GM12892 (cell line): ENCODE results near the gene UST.

Experiments
- POLR2A ChIP-seq: IDR thresholded peaks from 2 replicates; pipeline ENCODE4 v1.6.1; 2011; ENCODE audit warnings: low read depth, low read length, control low read depth
- TAF1 ChIP-seq: IDR thresholded peaks from 2 replicates; pipeline ENCODE4 v1.6.1; 2011; ENCODE audit warnings: low read depth, mild to moderate bottlenecking, control low read depth, low read length, borderline replicate concordance

DNA sequence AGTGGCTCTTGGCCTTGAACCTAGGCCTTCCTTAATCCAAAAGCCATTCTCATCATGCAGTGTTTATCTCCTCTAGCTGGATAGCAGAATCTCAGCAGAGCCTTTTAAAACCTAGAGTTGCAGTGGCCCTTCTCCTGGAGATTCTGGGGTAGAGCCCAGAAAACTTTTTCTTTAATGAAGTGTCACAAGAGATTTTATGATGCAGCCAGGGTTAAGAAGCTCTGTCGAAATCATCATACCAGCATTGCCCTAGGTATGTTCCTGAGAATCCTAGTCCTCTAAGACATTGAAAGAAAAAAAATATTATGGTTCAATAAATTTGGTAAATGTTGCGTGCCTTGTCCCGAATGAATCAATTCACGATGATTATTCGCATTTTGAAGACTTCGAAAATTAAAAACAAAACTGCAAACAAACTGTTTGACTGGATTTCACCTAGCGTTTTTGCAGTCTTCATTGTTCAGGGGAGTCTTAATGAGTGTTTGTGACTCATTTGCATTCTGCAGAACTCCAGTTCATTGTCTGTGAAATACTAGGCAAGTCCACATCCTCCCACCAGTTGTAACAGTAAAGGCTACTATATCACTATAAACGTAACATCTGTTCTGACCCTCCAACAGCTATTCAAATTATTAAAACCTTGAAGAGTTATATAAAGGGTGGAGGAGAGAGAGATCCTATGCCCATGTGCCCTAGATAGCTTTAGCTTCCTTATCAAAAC, 198.6 kb downstream of the UST start:
- no peak for TF ChIP-seq POLR2A
- TF ChIP-seq TAF1, result no peak
